Measurements from ENCODE around the gene ASCL2. TPM values are rescaled to one million over a fixed set of nuclear protein-coding genes. Genes with fewer than 3 reads are reported as not detected.

The ASCL2 gene
- total RNA-seq, result 1 to 10 TPM in 1 of 2 donors, not detected in 1; 3.0 TPM

- Histone ChIP-seq H3K27ac (peak within 1 kb of the TSS in 2 of 4 donors; percentile 51 to 63), H3K36me3 (replicated peaks in 1 of 2; ENCODE audit: insufficient read depth in 1 of 2, low read depth in 2 of 2) (no peaks in the 10 kb centered on the region), H3K4me3 (no peak within 1 kb of the TSS), H3K4me1 (peaks cover 30% of the 10 kb centered on the region), H3K9me3 (no peaks in the 10 kb centered on the region), H3K27me3 (peaks cover 0 to 10% of the 10 kb centered on the region in 2 donors)
- ATAC-seq (no peak), DNase-seq (peak in 1 of 4 donors; percentile 12)
- no peak for TF ChIP-seq POLR2A (IDR thresholded peaks at IDR 0.05)
- TF ChIP-seq CTCF (IDR thresholded peaks at IDR 0.05), result no peak
- intact Hi-C loops (cut with DNase I), result no loop called here
- WGBS, 2 donors, result 2 to 6% methylated on average over 31 to 82 of the region's 89 CpGs
Observed at GRCh38 chr11:2270322-2271076, at the start of gene ASCL2. Gene ASCL2 (minus strand): TSS chr11:2270588. CDS start chr11:2270332, 256 bp downstream.

GRCh38 chr11:2319791-2320472 lies 49.5 kb upstream of the ASCL2 start:
- intact Hi-C loops (cut with DNase I), result no loop called here
- ATAC-seq (no peak), DNase-seq (peak in 1 of 4 donors; percentile 1)
- WGBS, 2 donors, result 76 to 81% methylated on average over 7 to 10 of the region's 10 CpGs
- no peak for TF ChIP-seq POLR2A (IDR thresholded peaks at IDR 0.05)
- TF ChIP-seq CTCF (IDR thresholded peaks at IDR 0.05), result no peak
- no peaks in the 10 kb centered on the region for H3K27me3 ChIP-seq
- H3K9me3 ChIP-seq, result no peaks in the 10 kb centered on the region
- no peak overlapping the region for H3K27ac ChIP-seq
- H3K4me1 ChIP-seq, result peaks cover 4% of the 10 kb centered on the region
- H3K36me3 ChIP-seq (replicated peaks in 1 of 2; ENCODE audit: insufficient read depth in 1 of 2, low read depth in 2 of 2), result no peaks in the 10 kb centered on the region
- no peak overlapping the region for H3K4me3 ChIP-seq

- Histone ChIP-seq H3K27me3 (no peaks in the 10 kb centered on the region), H3K27ac (no peak overlapping the region), H3K9me3 (no peaks in the 10 kb centered on the region), H3K36me3 (replicated peaks in 1 of 2; ENCODE audit: insufficient read depth in 1 of 2, low read depth in 2 of 2) (no peaks in the 10 kb centered on the region), H3K4me1 (peaks cover 16% of the 10 kb centered on the region), H3K4me3 (no peak overlapping the region)
- intact Hi-C loops (cut with DNase I), result no loop called here
- 89 to 95% methylated on average over 5 to 7 of the region's 7 CpGs for WGBS, 2 donors
- ATAC-seq (no peak), DNase-seq (no peak)
- no peak for TF ChIP-seq POLR2A (IDR thresholded peaks at IDR 0.05)
- TF ChIP-seq CTCF (IDR thresholded peaks at IDR 0.05), result no peak
Observed at GRCh38 chr11:2318707-2319106, 48.3 kb upstream of the ASCL2 start.

- Histone ChIP-seq H3K9me3 (no peaks in the 10 kb centered on the region), H3K4me1 (peaks cover 20% of the 10 kb centered on the region), H3K4me3 (no peak overlapping the region), H3K36me3 (replicated peaks in 1 of 2; ENCODE audit: insufficient read depth in 1 of 2, low read depth in 2 of 2) (no peaks in the 10 kb centered on the region), H3K27ac (no peak overlapping the region), H3K27me3 (no peaks in the 10 kb centered on the region)
- ATAC-seq, result no peak
- no peak for DNase-seq
- WGBS, 2 donors, result 74 to 83% methylated on average over 4 of the region's 4 CpGs
- TF ChIP-seq POLR2A (IDR thresholded peaks at IDR 0.05) (no peak), CTCF (IDR thresholded peaks at IDR 0.05) (no peak)
- intact Hi-C loops (cut with DNase I), result no loop called here
Observed at GRCh38 chr11:2318123-2318522, 47.7 kb upstream of the ASCL2 start.
